Measurements from ENCODE around the gene TMEM218. TPM values are rescaled to one million over a fixed set of nuclear protein-coding genes. Genes with fewer than 3 reads are reported as not detected.

TMEM218 gene
- total and polyA plus RNA-seq, 2 donors (not counting 3 experiments of a cell fraction or from before 2014, with no cell fraction given) = 23.8 to 45.1 TPM

GRCh38 chr11:125073616-125074483, 37.6 kb downstream of the TMEM218 start:
- Histone ChIP-seq H3K9me1 (replicated peaks; ENCODE audit: control insufficient read depth, extremely low read depth, insufficient read depth, low read length) (no peaks in the 10 kb centered on the region), H3K9me3 (replicated peaks; ENCODE audit: control insufficient read depth, insufficient read depth, low read length) (no peaks in the 10 kb centered on the region), H3K4me2 (ENCODE audit: insufficient read depth, low read length) (no peak overlapping the region), H3K27me3 (ENCODE audit: control insufficient read depth in 2 of 2, insufficient read depth in 2 of 2, low read length in 2 of 2) (no peaks in the 10 kb centered on the region), H3K79me2 (ENCODE audit: control insufficient read depth, insufficient read depth, low read length) (no peaks in the 10 kb centered on the region), H3K4me1 (ENCODE audit: control insufficient read depth, extremely low read depth, insufficient read depth, low read length) (peaks cover 8% of the 10 kb centered on the region), H3K4me3 (replicated peaks in 1 of 3; ENCODE audit: insufficient read depth in 1 of 3, low read depth in 1 of 3, low read length in 3 of 3) (no peak overlapping the region), H3K9ac (replicated peaks; ENCODE audit: extremely low read depth, insufficient read depth, low read length) (no peak overlapping the region), H2AFZ (ENCODE audit: low read depth, low read length) (no peak overlapping the region), H3K27ac (ENCODE audit: insufficient read depth, low read depth, low read length) (no peak overlapping the region), H3K36me3 (ENCODE audit: control insufficient read depth in 2 of 2, extremely low read depth in 1 of 2, insufficient read depth in 2 of 2, low read length in 2 of 2) (no peaks in the 10 kb centered on the region), H4K20me1 (replicated peaks; ENCODE audit: control insufficient read depth, extremely low read depth, insufficient read depth, low read length) (no peaks in the 10 kb centered on the region)
- dilution Hi-C loops (cut with MboI; ENCODE audit: extremely low pct_ligation_motif_present, low sequenced_read_pairs) (no loop called here), intact Hi-C loops (cut with micrococcal nuclease) (no loop called here)
- CTCF ChIA-PET = interaction anchor here (1.0 kb wide), 1 partner anchor 16 kb away, joined by 3 read pairs; no protein-coding TSS in a partner anchor
- DNase-seq (ENCODE audit: low read depth, low spot score) = no peak
- FAIRE-seq = no peak
- POLR2A ChIA-PET = no interaction called here
- TF ChIP-seq POLR2A (IDR thresholded peaks at IDR 0.05; ENCODE audit: low read depth, low read length) (no peak), GATA2 (IDR thresholded peaks at IDR 0.05; ENCODE audit: insufficient read depth, insufficient read length, low read depth, low read length) (no peak), JUN (IDR thresholded peaks at IDR 0.05; ENCODE audit: borderline replicate concordance, insufficient read depth, insufficient read length, low read depth) (no peak), FOS (IDR thresholded peaks at IDR 0.05; ENCODE audit: borderline replicate concordance, insufficient read depth, low read length) (no peak), EZH2 (IDR thresholded peaks at IDR 0.05; ENCODE audit: borderline replicate concordance, low read depth, low read length, severe bottlenecking) (no peak), MYC (IDR thresholded peaks at IDR 0.05; ENCODE audit: low read depth, low read length) (no peak), CTCF (IDR thresholded peaks at IDR 0.05; ENCODE audit: extremely low read depth in 1 of 2, insufficient read depth in 1 of 2, low read depth in 1 of 2, low read length in 2 of 2) (no peak), POLR2AphosphoS5 (IDR thresholded peaks at IDR 0.05; ENCODE audit: insufficient read depth, low read depth, low read length) (no peak), MAX (IDR thresholded peaks at IDR 0.05; ENCODE audit: insufficient read depth, insufficient read length) (no peak)
- no TSS peak for BruUV-seq (replicated peaks)
